Ureter (tissue), 1 donor: ENCODE data around the gene KCNMA1. TPM values are rescaled to one million over a fixed set of nuclear protein-coding genes. Genes with fewer than 3 reads are reported as not detected.

ENCODE experiments used
- DNase-seq: peaks from one replicate; pipeline ENCODE4 v3.0.0-alpha.2; 2020; ENCODE audit warnings: low spot score
- total RNA-seq: library from RNA; stranded (reverse); gene quantifications from one replicate; pipeline ENCODE4 v1.2.4, GENCODE V29; 2023
- donor health status: DM: yes; HTN: yes; CAD: no.

The KCNMA1 gene
- total RNA-seq, 1 donor from 2014 or later: 87.9 TPM

GRCh38 chr10:77490534-77491314 is 146.9 kb downstream of the KCNMA1 start:
- no peak for DNase-seq

- no peak for DNase-seq
These were observed 151.1 kb downstream of the KCNMA1 start for GRCh38 chr10:77486517-77486916.

DNA sequence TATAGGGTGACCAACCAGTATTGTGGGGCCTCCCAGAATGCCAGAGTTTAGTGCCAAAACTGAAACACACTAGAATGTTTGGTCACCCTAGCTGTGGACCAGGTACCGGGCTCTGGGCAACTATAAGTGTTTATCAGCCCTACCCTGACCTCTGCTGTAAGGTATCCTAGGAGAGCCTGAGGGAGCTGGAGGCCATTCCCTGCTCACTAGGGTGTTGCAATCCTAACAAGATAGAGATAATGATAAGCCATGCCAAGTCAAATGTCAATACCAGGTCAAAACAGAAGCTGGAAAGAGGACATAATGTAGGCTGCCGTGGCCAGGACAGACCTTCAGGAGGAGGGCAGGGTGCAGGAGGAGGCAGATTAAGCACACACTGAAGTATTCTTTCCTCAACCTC is 151.8 kb downstream of the KCNMA1 start:
- DNase-seq: no peak

GRCh38 chr10:77482072-77482471 is 155.5 kb downstream of the KCNMA1 start:
- DNase-seq: no peak

DNA sequence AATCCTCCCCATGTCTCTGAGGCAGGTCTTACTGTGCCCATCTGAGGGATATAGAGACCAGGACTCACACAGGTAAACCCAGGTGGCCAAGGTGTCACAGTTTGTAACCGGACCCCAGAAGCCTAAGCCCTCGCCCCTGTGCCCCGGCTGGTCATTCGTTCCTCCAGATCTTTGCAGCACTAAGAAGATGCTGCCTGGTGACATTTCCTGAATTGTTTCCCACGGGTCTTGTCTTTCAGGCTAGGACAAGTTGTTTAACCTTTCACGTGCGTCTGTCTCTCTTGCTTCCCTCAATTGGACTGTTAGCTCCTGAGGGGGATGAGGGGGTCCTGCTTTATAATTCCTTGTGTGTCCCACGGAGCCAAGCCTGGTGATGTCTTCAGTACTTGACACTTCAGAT is 158.0 kb downstream of the KCNMA1 start:
- DNase-seq: no peak

DNA sequence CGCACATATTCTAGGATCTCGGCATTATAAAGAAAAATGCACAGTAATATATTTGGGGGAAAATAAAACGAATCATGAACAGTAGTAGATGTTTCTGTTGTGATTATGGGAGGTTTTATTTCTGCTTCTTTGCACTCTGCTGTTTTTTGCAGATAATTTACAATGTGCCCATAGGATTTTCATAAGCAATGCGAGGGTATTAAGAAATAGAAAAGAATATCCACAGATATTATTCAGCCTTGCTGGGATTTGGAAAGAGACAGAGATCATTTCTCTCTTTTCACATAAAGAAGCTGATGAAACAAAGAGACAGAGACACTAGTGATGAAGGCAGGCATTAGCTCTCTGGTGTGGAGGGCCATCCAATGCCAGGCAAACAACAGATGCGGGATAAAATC is 158.6 kb downstream of the KCNMA1 start:
- DNase-seq: no peak

DNA sequence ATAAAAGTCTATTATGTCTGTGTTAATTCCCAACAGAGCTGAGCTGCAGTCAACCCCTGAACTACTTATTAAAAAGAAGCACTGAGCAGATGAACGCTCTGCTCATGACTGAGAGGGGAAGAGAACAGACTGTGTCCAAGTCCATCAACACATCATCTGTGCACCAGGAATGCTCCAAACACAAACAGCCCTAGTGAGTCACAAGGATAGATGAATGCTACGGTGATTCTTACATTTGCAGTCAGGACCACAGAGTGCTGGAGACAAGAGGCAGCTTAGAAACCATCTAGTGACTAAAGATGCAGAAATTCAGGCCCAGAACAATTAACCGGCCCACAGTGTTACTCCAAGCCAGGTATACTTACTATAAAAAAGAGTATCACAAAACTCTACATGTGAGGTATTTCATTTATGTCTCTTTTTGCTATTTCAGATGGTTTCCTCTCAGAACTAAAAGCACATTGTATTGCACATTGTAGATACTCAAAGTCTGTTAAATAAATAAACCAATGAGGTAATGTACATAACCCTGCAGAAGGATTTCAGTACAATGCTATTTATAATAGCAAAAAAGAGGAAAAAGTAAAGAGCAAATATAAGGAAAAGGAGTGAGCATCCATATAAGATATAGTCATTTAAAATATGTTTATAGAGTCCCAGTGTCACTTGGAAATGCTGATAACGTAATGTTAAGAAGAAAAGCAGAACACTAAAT is 159.2 kb downstream of the KCNMA1 start:
- DNase-seq: no peak

- no peak for DNase-seq
These were observed 162.1 kb downstream of the KCNMA1 start for GRCh38 chr10:77475522-77475921.

- DNase-seq: no peak
These were observed 162.7 kb downstream of the KCNMA1 start for GRCh38 chr10:77474939-77475338.

GRCh38 chr10:77474386-77474785 is 163.2 kb downstream of the KCNMA1 start:
- DNase-seq: no peak

DNA sequence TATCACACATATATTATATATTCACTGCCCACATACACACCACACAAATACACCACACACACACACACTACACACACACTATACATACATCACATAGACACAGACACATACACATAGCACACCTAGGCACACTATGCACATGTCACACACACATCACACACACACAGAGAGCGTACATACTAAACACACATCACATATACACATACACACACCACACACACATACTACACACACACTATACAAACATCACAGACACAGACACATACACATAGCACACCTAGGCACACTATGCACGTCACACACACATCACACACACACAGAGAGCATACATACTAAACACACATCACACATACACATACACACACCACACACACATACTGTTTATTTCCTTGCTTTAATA is 165.5 kb downstream of the KCNMA1 start:
- DNase-seq: no peak

GRCh38 chr10:77471069-77471536 is 166.5 kb downstream of the KCNMA1 start:
- no peak for DNase-seq

GRCh38 chr10:77467422-77467963 is 170.1 kb downstream of the KCNMA1 start:
- no peak for DNase-seq

GRCh38 chr10:77463967-77464745 is 173.5 kb downstream of the KCNMA1 start:
- no peak for DNase-seq

GRCh38 chr10:77463499-77463898 is 174.1 kb downstream of the KCNMA1 start:
- DNase-seq: no peak

DNA sequence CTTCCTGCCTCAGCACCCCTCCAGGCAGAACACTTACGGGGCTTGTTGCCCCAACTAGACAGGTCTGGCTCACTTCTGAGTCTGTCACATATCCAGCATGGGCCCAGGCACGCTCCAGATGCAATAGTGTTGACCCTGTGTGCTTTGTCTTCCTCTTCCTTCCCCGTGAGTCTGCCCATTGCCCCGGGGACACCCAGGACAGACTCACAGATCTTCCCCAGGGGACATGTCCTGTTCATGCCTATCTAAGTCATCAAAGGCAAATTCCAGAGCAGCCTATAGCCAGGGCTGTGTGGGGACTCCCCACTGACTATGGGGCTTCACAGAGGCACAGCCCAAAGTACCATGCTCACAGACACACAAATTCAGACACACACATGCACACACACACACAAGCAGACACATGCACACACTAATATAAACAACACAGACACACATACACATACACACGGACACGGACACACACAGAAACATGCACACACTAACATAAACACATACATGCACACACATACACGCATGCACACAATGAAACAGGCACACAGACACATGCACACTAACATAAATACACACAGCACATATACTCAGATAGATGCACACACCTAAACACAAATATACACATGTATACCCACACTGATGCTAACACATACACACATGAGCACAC is 175.8 kb downstream of the KCNMA1 start:
- DNase-seq: no peak

DNA sequence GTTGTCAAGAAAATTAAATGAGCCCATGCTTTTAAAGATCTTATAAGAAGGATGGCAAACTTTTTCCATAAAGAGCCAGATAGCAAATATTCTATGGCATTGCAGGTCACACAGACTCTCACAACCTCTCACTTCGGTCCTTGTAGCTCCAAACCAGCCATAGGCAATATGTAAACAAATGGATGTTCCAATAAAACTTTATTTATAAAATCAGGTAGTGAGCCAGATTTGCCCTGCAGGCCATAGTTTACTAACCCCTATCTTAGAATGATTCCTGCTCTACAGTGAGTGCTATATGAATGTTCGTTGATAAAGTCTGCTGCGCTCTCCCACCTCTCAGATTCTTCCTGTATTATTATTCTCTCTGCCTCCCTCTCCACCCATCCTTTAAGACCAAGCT is 177.7 kb downstream of the KCNMA1 start:
- DNase-seq: no peak

- DNase-seq: no peak
These were observed 178.5 kb downstream of the KCNMA1 start for GRCh38 chr10:77458986-77459590.

DNA sequence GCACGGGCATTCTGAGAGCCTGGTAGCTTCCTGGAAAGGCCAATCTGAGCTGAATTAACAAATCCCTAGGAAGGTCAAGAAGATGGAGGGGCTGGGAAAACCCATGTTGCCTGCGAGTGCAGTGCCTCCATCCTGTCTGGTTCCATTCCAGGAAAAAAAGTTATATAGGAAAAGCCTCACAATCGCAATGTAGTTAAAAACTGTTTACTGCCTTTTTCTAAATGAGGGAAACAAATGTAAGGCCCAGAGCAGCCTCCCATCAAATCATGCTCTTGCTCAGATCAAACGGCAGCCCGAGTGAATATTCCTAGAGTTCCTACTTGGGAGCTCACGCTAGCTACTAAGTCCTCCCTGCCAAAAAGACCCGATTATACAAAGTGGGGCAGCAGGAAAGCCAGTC is 179.9 kb downstream of the KCNMA1 start:
- no peak for DNase-seq

- DNase-seq: no peak
These were observed 180.3 kb downstream of the KCNMA1 start for GRCh38 chr10:77457266-77457665.

GRCh38 chr10:77456414-77456813 is 181.2 kb downstream of the KCNMA1 start:
- DNase-seq: no peak
